Measurements from ENCODE around the gene LLCFC1. TPM values are rescaled to one million over a fixed set of nuclear protein-coding genes. Genes with fewer than 3 reads are reported as not detected.

Gene LLCFC1
- total RNA-seq, 1 donor from 2014 or later: not detected

DNA sequence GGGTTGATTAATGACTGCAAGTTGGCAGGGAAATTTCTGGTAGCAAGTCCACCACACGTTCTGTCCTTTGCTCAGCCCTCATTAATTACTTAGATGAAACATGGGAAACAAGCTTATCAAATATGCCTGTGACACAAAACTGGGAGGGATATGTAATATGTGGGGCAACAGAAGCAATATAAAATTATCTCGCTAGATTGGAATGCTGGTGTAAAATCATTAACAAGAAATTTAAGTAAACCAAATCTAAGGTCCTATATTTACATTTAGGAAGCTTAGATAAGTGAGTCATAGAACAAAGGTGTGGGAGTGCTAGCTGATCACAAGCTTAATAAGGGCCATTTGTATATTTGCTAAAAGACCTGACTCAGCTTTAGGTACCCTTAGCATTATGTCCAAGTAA, 29.3 kb upstream of the LLCFC1 start:
- DNase-seq (ENCODE audit: low read depth): no peak
- H3K4me3 ChIP-seq (ENCODE audit: low read depth, low read length): no peak overlapping the region
- TF ChIP-seq, protein P1, sequence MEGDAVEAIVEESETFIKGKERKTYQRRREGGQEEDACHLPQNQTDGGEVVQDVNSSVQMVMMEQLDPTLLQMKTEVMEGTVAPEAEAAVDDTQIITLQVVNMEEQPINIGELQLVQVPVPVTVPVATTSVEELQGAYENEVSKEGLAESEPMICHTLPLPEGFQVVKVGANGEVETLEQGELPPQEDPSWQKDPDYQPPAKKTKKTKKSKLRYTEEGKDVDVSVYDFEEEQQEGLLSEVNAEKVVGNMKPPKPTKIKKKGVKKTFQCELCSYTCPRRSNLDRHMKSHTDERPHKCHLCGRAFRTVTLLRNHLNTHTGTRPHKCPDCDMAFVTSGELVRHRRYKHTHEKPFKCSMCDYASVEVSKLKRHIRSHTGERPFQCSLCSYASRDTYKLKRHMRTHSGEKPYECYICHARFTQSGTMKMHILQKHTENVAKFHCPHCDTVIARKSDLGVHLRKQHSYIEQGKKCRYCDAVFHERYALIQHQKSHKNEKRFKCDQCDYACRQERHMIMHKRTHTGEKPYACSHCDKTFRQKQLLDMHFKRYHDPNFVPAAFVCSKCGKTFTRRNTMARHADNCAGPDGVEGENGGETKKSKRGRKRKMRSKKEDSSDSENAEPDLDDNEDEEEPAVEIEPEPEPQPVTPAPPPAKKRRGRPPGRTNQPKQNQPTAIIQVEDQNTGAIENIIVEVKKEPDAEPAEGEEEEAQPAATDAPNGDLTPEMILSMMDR (conservative IDR thresholded peaks at IDR 0.05; ENCODE audit: low read depth, low read length): no peak

DNA sequence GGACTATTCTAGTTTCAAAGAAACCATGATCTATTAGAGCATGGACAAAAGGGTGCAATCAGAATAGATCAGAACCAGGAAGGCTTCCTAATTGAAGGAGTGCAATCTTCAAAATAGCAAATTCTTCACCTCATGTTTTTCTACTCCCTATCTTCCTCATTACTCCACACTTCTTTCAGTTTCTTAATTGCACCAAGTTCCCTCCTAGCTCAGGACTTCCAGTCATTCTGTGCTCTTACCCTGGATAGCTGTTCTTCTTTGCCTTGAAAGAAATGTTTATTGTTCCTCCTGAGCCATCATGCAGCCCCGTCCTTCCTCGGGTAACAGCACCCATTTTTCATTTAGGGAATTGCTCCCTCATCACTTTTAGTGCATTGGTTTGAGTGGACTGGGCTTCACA, 28.8 kb upstream of the LLCFC1 start:
- no peak for DNase-seq (ENCODE audit: low read depth)
- TF ChIP-seq, protein P1 (conservative IDR thresholded peaks at IDR 0.05; ENCODE audit: low read depth, low read length): no peak
- H3K4me3 ChIP-seq (ENCODE audit: low read depth, low read length): no peak overlapping the region

DNA sequence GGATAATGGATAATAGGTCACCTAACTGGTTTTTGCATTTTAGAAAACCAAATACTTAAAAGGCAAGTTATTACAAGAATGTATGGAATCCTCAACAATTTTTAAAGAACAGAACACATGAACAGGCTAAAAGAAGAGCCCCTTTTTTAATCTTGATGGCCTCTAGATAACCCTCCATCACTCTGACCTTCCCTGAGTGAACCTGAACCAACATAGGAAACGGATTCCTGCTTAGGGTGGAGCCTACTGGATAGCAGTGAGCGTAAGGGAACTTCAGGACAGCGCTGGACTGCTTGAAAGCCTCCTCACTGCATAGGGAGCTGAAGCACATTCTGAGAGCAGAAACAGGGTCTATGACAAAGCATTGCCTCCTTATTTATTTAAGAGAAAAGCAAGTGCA, 26.2 kb upstream of the LLCFC1 start:
- H3K4me3 ChIP-seq (ENCODE audit: low read depth, low read length): no peak overlapping the region
- TF ChIP-seq, protein P1 (conservative IDR thresholded peaks at IDR 0.05; ENCODE audit: low read depth, low read length): no peak
- no peak for DNase-seq (ENCODE audit: low read depth)

DNA sequence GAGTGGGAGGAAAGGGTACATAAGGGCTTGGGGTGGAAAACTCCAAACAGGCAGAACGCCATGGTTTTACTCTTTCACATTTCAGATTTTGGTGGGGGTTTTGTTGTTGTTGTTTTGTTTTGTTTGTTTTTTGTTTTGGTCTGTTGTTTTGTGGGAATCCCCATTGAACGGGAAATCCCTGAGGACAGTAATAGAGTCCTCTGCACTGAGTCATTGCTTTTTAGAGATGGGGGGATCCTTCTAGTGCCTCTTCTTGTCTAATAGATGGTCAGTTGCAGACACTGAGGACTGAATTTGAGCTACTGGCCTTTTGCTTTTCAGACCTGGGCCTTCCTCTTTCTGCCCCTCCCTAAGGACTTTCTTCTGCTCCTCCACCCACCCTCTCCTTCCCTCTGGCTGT, 25.7 kb upstream of the LLCFC1 start:
- H3K4me3 ChIP-seq (ENCODE audit: low read depth, low read length): no peak overlapping the region
- no peak for DNase-seq (ENCODE audit: low read depth)
- TF ChIP-seq, protein P1 (conservative IDR thresholded peaks at IDR 0.05; ENCODE audit: low read depth, low read length): no peak

DNA sequence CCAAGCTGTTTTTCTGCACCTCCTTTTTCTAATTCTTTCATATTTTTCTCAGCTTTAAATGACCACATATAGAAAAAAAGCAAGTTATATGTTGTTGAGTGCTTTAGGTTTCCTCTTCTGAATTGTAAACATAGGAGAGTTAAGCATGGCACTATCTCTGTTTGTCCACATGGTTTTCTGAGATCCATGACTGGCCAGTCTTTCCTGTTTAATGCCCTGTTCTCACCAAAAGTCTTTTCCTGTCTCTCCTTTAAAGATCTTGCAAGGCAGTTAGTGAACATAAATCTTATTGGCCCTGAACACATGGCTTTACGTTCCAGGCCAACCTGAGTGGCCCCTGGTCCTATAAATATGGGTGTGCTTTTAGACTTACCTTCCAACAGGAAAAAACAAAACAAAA, 25.2 kb upstream of the LLCFC1 start:
- TF ChIP-seq, protein P1 (conservative IDR thresholded peaks at IDR 0.05; ENCODE audit: low read depth, low read length): no peak
- no peak for DNase-seq (ENCODE audit: low read depth)
- no peak overlapping the region for H3K4me3 ChIP-seq (ENCODE audit: low read depth, low read length)

DNA sequence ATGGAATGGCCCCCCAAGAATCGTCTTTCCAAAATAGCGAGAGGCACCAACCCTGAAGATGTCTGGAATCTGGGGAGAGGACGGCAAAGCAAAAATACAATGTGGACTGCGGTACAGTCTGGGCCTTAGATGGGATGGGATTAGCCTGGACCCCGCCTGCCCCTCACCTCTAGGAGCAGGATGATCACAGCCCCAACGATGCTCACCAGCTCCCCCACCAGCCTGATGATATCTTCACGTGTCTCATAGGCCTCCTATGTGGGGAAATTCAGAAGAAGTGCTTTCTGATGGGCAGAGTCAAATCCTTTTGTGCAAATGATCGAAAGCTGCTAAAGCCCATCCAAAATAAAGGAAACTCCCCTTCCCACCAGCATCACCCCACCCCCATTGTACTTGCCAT, 24.0 kb upstream of the LLCFC1 start:
- H3K4me3 ChIP-seq (ENCODE audit: low read depth, low read length): no peak overlapping the region
- TF ChIP-seq, protein P1 (conservative IDR thresholded peaks at IDR 0.05; ENCODE audit: low read depth, low read length): no peak
- DNase-seq (ENCODE audit: low read depth): no peak

DNA sequence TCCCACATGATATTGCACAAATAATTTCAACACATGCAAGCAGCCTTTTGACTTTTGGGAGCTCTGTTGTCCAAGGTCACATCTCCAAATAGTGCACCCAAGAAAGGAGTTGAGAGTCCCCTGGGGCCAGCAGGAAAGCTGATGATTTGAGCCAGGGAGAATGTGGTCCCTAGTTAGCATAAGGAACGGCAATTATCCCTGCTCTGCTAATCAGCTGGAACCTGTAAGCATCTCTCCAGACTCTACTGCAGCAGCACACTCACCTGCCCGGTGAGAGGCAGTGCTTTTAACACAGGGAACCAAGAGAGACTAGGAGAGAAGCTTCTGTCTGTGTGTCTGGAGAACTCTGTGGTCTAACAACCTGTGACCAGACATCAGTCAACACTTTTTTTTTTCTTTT, 22.8 kb upstream of the LLCFC1 start:
- H3K4me3 ChIP-seq (ENCODE audit: low read depth, low read length): no peak overlapping the region
- no peak for DNase-seq (ENCODE audit: low read depth)
- TF ChIP-seq, protein P1 (conservative IDR thresholded peaks at IDR 0.05; ENCODE audit: low read depth, low read length): no peak

Data from epithelial cell of proximal tubule (primary cell).